CD4-positive, alpha-beta T cell treated with Interleukin-6 for 4 hours (primary cell): ENCODE data around the gene GMPS.
"Not testable (repeated sequence)": the region's sequence is repeated elsewhere in the genome, so short reads cannot be mapped to it uniquely, and the experiment has no call there.

Experiments used
- DNase-seq: peaks from one replicate; pipeline ENCODE4 v3.0.0-alpha.2; 2020; ENCODE audit warnings: mixed read lengths

Gene GMPS

GRCh38 chr3:155946178-155946577, 75.7 kb downstream of the GMPS start:
- no peak for DNase-seq

- no peak for DNase-seq
Observed at GRCh38 chr3:155948476-155948875, 78.0 kb downstream of the GMPS start.

- no peak for DNase-seq
Observed at GRCh38 chr3:155949453-155950217, 79.2 kb downstream of the GMPS start.

GRCh38 chr3:155956508-155957411, 86.3 kb downstream of the GMPS start:
- no peak for DNase-seq

GRCh38 chr3:155957412-155957880, 87.0 kb downstream of the GMPS start:
- DNase-seq, result no peak

GRCh38 chr3:155958676-155959075, 88.2 kb downstream of the GMPS start:
- no peak for DNase-seq

- DNase-seq, result no peak
Observed at GRCh38 chr3:155960060-155960459, 89.6 kb downstream of the GMPS start.

GRCh38 chr3:155961044-155961443, 90.6 kb downstream of the GMPS start:
- DNase-seq, result not testable (repeated sequence)

- no peak for DNase-seq
Observed at GRCh38 chr3:155963570-155963969, 93.1 kb downstream of the GMPS start.

GRCh38 chr3:155970398-155970797, 99.9 kb downstream of the GMPS start:
- no peak for DNase-seq

- DNase-seq, result no peak
Observed at GRCh38 chr3:155972885-155973584, 102.6 kb downstream of the GMPS start.

- DNase-seq, result no peak
Observed at GRCh38 chr3:155978324-155978723, 107.9 kb downstream of the GMPS start.

- no peak for DNase-seq
Observed at GRCh38 chr3:155979746-155980145, 109.3 kb downstream of the GMPS start.

GRCh38 chr3:155981669-155982068, 111.2 kb downstream of the GMPS start:
- DNase-seq, result no peak

- DNase-seq, result no peak
Observed at GRCh38 chr3:155983834-155984474, 113.5 kb downstream of the GMPS start.

GRCh38 chr3:155984791-155985417, 114.5 kb downstream of the GMPS start:
- no peak for DNase-seq

GRCh38 chr3:155989536-155989935, 119.1 kb downstream of the GMPS start:
- DNase-seq, result no peak

- DNase-seq, result no peak
Observed at GRCh38 chr3:155991212-155991611, 120.8 kb downstream of the GMPS start.

GRCh38 chr3:155991847-155992246, 121.4 kb downstream of the GMPS start:
- DNase-seq, result no peak
